Right lobe of liver (tissue), 4 donors: Measurements from ENCODE around the gene PTPRM.

Source experiments
- POLR2A ChIP-seq: fragments of 450-650 bp; IDR thresholded peaks from one replicate; pipeline ENCODE4 v1.6.1; 2017; ENCODE audit warnings: antibody characterized with exemption, mild to moderate bottlenecking
- TF ChIP-seq, protein P1 (sequence below), 4 donors: fragments of 200-600 bp in 3 of 4; fragments of 450-650 bp in 1 of 4; IDR thresholded peaks; one replicate each; pipeline versions ENCODE4 v1.5.1 to v1.8.0; 2016 to 2022; ENCODE audit warnings: antibody characterized with exemption in 4 of 4, mild to moderate bottlenecking in 2 of 4
- donor health status: DM: no; HTN: no; CAD: no.
- donor health status: DM: no; HTN: no; CAD: no.
- donor health status: DM: no; HTN: yes; CAD: no.

DNA sequence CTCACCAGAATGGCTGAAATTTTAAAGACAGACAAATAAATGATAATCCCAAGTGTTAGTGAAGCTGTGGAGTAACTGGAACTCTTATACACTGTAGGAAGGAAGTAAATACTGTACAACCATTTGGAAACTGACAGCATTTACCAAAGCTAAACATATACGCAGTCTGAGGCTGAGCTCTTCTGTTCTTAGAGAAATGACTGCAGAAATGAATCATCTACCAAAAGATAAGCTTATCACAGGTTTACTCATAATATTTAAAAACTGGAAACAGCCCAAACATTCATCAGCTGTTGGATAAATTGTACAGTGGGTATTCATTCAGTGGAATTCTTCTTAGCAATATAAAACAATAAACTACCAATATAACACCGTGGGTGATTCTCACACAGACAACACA is 824.0 kb downstream of the PTPRM start:
- TF ChIP-seq, protein P1, sequence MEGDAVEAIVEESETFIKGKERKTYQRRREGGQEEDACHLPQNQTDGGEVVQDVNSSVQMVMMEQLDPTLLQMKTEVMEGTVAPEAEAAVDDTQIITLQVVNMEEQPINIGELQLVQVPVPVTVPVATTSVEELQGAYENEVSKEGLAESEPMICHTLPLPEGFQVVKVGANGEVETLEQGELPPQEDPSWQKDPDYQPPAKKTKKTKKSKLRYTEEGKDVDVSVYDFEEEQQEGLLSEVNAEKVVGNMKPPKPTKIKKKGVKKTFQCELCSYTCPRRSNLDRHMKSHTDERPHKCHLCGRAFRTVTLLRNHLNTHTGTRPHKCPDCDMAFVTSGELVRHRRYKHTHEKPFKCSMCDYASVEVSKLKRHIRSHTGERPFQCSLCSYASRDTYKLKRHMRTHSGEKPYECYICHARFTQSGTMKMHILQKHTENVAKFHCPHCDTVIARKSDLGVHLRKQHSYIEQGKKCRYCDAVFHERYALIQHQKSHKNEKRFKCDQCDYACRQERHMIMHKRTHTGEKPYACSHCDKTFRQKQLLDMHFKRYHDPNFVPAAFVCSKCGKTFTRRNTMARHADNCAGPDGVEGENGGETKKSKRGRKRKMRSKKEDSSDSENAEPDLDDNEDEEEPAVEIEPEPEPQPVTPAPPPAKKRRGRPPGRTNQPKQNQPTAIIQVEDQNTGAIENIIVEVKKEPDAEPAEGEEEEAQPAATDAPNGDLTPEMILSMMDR (IDR thresholded peaks at IDR 0.05): no peak
- TF ChIP-seq POLR2A: no peak
